ENCODE measurements around the gene EIF3F.

EIF3F gene, protein sequence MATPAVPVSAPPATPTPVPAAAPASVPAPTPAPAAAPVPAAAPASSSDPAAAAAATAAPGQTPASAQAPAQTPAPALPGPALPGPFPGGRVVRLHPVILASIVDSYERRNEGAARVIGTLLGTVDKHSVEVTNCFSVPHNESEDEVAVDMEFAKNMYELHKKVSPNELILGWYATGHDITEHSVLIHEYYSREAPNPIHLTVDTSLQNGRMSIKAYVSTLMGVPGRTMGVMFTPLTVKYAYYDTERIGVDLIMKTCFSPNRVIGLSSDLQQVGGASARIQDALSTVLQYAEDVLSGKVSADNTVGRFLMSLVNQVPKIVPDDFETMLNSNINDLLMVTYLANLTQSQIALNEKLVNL

DNA sequence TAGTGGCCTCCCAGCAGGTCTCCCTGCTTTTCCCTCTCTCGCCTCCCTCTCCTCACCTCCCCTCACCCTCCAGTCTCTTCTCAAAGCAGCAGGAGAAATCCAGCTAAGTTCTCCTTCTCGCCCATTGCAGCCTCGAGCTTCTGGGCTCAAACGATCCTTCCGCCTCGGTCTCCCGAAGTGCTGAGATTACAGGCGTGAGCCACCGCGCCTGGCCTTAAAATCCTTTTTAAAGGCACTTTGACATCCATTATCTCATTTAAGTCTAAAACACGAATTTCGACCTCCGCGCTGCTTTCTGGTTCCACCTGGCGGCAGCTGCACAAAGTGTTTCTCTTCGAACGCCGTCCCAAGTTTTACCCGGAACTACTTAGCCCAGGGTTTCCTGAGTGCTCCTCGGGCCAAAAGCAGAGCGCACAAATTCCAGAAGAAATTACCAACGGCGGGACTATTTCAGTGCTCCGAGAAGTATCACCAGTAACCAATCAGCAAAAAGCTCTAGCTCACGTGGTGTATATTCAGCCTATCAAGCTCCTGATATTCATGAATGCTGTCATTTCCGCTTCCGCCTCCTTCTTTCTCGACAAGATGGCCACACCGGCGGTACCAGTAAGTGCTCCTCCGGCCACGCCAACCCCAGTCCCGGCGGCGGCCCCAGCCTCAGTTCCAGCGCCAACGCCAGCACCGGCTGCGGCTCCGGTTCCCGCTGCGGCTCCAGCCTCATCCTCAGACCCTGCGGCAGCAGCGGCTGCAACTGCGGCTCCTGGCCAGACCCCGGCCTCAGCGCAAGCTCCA, at the start of gene EIF3F:
EIF3F (plus strand) TSS at position 570 of the 792 bp plus-strand sequence; CDS start at position 586, 16 bp downstream.
- DNase-seq (ENCODE audit: low read depth in 1 of 2, low spot score in 1 of 2): peak; percentile 92 to 98
- no peak for TF ChIP-seq JUND (IDR thresholded peaks at IDR 0.05; ENCODE audit: low read depth)
- in situ Hi-C loops (cut with HindIII; ENCODE audit: low pct_unique_long_range_greater_than_20kb, low sequenced_read_pairs): no loop called here

DNA sequence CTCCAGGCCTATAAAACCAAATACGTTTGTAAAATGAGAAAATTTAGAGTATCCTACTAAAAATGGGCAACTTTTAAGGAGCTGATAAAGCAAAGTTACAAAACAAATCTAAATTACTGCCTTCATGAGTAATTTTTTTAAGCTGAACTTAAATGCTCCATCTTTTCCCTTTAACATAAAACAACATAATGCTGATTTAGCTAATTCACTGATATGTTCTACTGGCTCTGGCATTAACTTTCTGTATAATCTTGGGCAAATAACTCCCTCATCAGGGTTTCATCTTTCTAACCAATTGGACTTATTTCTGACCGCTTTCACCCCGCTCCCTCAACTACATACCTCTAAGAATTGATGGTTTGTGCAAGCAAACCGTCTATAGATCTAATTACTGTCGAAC, 46.0 kb upstream of the EIF3F start:
- DNase-seq (ENCODE audit: low read depth in 1 of 2, low spot score in 1 of 2): no peak
- no peak for TF ChIP-seq JUND (IDR thresholded peaks at IDR 0.05; ENCODE audit: low read depth)
- in situ Hi-C loops (cut with HindIII; ENCODE audit: low pct_unique_long_range_greater_than_20kb, low sequenced_read_pairs): no loop called here

DNA sequence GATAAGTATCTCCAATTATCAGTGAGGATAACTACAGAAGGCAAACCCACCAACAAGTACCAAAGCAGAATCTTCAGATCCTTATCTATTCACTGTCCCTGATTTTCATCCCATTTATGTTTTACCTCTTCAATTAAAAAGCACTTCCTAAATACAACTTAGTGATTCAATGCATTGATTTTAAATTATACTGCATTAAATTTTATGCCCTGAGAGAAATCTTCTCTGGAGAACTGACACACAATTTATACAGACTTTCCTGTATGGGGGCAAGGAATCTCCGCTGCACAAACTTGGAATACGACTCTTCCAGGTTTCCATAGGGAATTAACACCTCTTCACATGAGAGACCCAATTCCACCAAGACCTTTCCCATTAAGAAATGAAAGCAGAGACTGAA, 45.5 kb upstream of the EIF3F start, which contains the start of gene OR10A3:
OR10A3 (minus strand) TSS at position 101 of the 400 bp plus-strand sequence. CDS start 2,188 bp downstream, outside the sequence.
- TF ChIP-seq JUND (IDR thresholded peaks at IDR 0.05; ENCODE audit: low read depth): no peak
- DNase-seq (ENCODE audit: low read depth in 1 of 2, low spot score in 1 of 2): no peak
- in situ Hi-C loops (cut with HindIII; ENCODE audit: low pct_unique_long_range_greater_than_20kb, low sequenced_read_pairs): no loop called here

DNA sequence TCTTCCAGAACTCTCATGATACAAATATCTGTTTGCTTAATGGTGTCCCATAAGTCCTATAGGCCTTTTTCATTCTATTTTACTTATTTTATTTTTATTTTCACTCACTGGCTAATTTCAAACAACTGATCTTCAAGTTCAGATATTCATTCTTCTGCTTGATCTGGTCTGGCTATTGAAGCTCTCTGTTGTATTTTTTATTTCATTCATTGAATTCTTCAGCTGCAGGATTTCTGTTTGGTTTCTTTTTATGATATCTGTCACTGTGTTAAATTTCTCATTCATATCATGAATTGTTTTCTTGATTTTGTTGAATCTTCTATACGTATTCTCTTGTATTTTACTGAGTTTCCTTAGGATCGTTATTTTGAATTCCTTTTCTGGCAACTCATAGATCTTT, 43.0 kb upstream of the EIF3F start:
- TF ChIP-seq JUND (IDR thresholded peaks at IDR 0.05; ENCODE audit: low read depth): no peak
- DNase-seq (ENCODE audit: low read depth in 1 of 2, low spot score in 1 of 2): no peak
- in situ Hi-C loops (cut with HindIII; ENCODE audit: low pct_unique_long_range_greater_than_20kb, low sequenced_read_pairs): no loop called here

DNA sequence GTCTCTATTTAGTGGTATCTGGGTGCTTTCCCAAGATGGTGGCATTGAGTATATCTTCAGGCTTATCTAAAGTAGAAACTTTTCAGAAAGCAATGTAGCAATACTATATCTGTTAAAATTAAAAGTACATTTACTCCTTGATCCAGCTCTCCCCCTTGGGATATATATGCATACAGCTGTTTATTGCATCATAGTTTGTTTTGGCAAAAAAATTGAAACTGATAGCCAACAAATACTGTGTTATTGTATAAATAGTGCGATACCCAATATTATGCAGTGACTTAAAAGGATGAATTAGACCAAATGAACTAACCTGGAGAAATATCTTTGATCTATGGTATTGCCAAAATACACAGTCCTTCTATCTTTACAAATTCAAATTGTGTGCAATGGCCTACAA, 37.2 kb upstream of the EIF3F start:
- no peak for DNase-seq (ENCODE audit: low read depth in 1 of 2, low spot score in 1 of 2)
- no peak for TF ChIP-seq JUND (IDR thresholded peaks at IDR 0.05; ENCODE audit: low read depth)
- in situ Hi-C loops (cut with HindIII; ENCODE audit: low pct_unique_long_range_greater_than_20kb, low sequenced_read_pairs): no loop called here

DNA sequence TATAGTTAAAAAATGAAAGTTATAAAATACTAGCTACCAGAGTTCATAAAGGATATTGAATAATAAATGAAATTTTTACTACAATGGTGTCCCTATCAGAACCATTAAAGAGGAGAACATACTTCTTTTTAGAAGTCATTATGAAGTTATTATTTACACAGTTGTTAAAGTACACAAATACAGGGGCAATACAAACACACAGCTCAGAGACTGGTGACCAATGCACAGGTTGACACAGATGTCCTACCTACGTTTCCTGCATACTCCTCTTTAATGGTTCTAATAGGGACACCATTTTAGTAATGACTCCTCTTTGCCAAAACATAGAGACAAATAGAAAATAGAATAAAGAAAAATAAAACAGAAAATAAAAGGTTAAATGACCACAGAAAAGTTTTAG, 31.9 kb upstream of the EIF3F start:
- no peak for TF ChIP-seq JUND (IDR thresholded peaks at IDR 0.05; ENCODE audit: low read depth)
- no peak for DNase-seq (ENCODE audit: low read depth in 1 of 2, low spot score in 1 of 2)
- in situ Hi-C loops (cut with HindIII; ENCODE audit: low pct_unique_long_range_greater_than_20kb, low sequenced_read_pairs): no loop called here

DNA sequence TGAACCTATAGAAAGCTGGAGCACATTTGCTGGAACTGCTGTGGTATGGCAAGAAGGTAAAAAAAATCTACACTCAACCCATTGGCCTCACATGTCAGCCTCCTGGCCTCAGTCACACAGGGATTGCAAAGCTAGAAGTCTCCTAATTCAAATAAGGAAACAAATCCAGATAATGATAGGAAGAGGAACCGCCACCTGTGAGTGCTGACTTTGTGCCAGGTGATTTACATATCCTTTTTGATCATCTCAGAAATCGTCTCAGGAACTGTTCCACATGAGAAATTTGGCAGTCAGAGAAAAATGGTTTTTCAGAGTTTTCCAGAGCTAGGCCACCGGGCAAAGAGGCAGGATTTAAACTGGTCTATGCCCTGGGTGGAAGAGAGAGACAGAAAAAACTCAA, 22.9 kb upstream of the EIF3F start:
- in situ Hi-C loops (cut with HindIII; ENCODE audit: low pct_unique_long_range_greater_than_20kb, low sequenced_read_pairs): no loop called here
- TF ChIP-seq JUND (IDR thresholded peaks at IDR 0.05; ENCODE audit: low read depth): no peak

DNA sequence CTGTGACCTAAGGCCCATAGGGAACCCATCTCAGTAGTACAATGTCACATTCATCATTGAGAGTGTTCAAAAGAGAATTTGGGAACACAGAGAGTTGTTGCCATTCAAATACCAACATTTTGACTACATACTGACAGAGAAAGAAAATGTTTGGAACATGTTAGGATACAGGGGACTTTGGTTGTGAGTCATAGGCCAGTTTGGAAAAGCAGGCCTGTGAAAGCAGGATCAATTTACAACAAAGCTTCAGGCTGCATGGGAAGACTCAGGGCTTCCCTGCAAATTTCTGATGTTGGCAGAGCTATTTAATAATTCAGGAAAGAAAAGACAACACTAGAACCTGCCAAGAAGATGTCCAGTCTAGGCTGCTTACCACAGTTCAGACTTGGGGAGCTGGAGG, 22.3 kb upstream of the EIF3F start:
- in situ Hi-C loops (cut with HindIII; ENCODE audit: low pct_unique_long_range_greater_than_20kb, low sequenced_read_pairs): no loop called here
- no peak for DNase-seq (ENCODE audit: low read depth in 1 of 2, low spot score in 1 of 2)
- no peak for TF ChIP-seq JUND (IDR thresholded peaks at IDR 0.05; ENCODE audit: low read depth)

More for the DNA sequence above, 22.9 kb upstream of the EIF3F start:
- DNase-seq (ENCODE audit: low read depth in 1 of 2, low spot score in 1 of 2): no peak

DNA sequence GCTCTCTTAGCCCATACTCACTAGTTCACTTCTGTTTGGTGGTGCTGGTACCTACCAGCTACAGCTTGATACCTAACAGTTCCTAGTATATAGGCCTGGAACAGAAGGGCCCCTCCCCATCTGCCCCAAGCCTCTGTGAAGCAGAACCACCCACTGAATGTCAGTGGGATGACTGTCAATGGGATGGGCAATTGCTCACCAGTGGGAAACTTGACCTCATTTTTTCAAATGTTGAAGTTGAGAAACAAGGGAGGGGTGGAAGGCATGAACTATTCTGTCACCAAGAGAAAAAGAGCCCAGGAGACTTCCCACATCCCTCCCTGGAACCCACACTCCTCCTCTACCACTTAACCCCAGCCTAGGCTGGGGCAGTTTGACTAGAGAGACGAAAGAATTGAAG, 21.8 kb upstream of the EIF3F start, which contains the start of gene NLRP10:
NLRP10 (minus strand) TSS at position 62 of the 400 bp plus-strand sequence. CDS start 1,952 bp downstream, outside the sequence.
- in situ Hi-C loops (cut with HindIII; ENCODE audit: low pct_unique_long_range_greater_than_20kb, low sequenced_read_pairs): no loop called here
- no peak for TF ChIP-seq JUND (IDR thresholded peaks at IDR 0.05; ENCODE audit: low read depth)
- no peak for DNase-seq (ENCODE audit: low read depth in 1 of 2, low spot score in 1 of 2)

DNA sequence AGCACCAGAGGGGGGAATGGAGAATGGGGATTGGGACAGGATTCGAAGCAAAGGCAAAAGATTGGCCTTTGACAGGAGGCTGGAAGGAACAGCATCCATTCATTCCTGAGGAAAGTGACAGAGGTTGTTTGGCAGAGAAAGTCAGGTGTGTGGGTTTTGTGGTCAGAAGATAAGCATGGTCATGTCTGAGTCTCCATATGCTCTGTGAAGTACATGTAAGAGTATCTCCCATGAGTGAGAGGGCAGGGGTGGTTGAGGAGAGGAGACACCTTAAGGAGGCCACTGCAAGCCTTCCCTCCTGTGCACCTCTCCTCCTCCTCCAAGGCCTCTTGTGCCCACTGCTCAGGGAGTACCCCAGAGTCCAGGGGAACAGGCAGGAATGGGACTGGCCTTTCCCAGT, 20.0 kb upstream of the EIF3F start:
- TF ChIP-seq JUND (IDR thresholded peaks at IDR 0.05; ENCODE audit: low read depth): no peak
- in situ Hi-C loops (cut with HindIII; ENCODE audit: low pct_unique_long_range_greater_than_20kb, low sequenced_read_pairs): no loop called here
- DNase-seq (ENCODE audit: low read depth in 1 of 2, low spot score in 1 of 2): no peak

DNA sequence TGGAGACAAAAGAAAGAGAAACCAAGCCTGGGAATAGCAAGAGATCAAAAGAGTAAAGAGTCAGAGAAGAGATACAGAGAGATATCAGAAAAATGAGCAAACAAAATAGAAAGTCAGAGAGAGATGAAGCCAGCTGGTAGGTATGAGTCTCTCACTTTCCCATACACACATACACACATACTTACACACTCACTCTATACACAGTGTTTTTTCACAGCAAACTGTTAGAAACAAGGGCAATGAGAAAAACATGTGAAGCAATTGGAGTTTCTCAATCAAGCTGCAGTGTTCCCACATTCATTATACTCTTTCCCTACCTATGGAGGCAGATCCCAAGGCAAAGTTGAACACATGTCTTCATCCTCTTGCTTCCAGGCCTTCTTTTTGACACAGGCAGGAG, 19.3 kb upstream of the EIF3F start:
- in situ Hi-C loops (cut with HindIII; ENCODE audit: low pct_unique_long_range_greater_than_20kb, low sequenced_read_pairs): no loop called here
- TF ChIP-seq JUND (IDR thresholded peaks at IDR 0.05; ENCODE audit: low read depth): no peak
- DNase-seq (ENCODE audit: low read depth in 1 of 2, low spot score in 1 of 2): no peak

DNA sequence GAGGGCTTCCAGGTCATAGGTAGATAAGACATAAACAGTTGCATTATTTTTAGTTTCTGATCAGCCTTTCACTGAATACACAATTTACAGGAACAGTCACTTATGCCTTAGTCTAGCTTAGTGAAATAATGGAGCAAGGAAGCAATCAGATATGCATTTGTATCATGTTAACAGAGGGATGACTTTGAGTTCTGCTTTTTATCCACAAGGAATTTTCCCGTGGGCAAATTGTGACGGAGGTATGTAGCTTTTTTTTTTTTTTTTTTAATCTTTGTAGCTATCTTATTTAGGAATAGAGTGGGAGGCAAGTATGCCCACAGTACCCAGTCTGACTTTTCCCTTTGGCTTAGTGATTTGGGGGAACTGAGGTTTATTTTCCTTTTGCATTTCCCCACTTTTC, 18.5 kb upstream of the EIF3F start:
- no peak for TF ChIP-seq JUND (IDR thresholded peaks at IDR 0.05; ENCODE audit: low read depth)
- in situ Hi-C loops (cut with HindIII; ENCODE audit: low pct_unique_long_range_greater_than_20kb, low sequenced_read_pairs): no loop called here
- DNase-seq (ENCODE audit: low read depth in 1 of 2, low spot score in 1 of 2): no peak

Measured in T47D (cell line).